ENCODE results near the gene RHOBTB1.

RHOBTB1 gene

DNA sequence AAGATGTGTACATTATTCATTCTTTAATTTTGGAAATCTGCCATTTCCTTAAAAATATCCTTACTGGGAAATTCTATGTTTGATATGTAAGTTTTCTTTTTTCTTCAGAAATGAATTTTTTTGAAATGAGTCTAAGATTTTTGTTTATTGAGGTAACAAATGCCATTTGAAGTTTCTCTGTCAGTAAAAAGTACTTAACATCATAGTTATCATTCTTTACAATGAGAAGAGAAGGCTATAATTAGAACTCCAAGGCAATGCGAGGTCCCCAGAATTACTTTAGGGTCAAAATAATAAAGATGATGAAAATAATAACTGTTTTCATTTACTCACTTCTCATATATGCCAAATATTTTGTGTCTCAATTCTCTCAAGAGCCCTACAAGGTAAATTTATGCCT, 37.0 kb upstream of the RHOBTB1 start:
- H3K9me2 ChIP-seq (replicated peaks; ENCODE audit: insufficient read depth, low read length), result no peaks in the 10 kb centered on the region
- H3K36me3 ChIP-seq (ENCODE audit: low read length), result no peaks in the 10 kb centered on the region
- no peak for TF ChIP-seq EZH2phosphoT487 (conservative IDR thresholded peaks at IDR 0.05; ENCODE audit: low read length)
- TF ChIP-seq, protein P1, sequence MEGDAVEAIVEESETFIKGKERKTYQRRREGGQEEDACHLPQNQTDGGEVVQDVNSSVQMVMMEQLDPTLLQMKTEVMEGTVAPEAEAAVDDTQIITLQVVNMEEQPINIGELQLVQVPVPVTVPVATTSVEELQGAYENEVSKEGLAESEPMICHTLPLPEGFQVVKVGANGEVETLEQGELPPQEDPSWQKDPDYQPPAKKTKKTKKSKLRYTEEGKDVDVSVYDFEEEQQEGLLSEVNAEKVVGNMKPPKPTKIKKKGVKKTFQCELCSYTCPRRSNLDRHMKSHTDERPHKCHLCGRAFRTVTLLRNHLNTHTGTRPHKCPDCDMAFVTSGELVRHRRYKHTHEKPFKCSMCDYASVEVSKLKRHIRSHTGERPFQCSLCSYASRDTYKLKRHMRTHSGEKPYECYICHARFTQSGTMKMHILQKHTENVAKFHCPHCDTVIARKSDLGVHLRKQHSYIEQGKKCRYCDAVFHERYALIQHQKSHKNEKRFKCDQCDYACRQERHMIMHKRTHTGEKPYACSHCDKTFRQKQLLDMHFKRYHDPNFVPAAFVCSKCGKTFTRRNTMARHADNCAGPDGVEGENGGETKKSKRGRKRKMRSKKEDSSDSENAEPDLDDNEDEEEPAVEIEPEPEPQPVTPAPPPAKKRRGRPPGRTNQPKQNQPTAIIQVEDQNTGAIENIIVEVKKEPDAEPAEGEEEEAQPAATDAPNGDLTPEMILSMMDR (IDR thresholded peaks at IDR 0.05; ENCODE audit: insufficient read depth, low read length, poor library complexity, severe bottlenecking), result no peak
- H3K4me3 ChIP-seq (ENCODE audit: insufficient read depth, low read length, poor library complexity, severe bottlenecking), result no peak overlapping the region
- no peaks in the 10 kb centered on the region for H3K27me3 ChIP-seq (ENCODE audit: low read length)
- H3F3A ChIP-seq (ENCODE audit: insufficient read depth), result no peaks in the 10 kb centered on the region
- no peak overlapping the region for H3K4me2 ChIP-seq (ENCODE audit: low read depth, low read length, poor library complexity, severe bottlenecking)
- H3K27ac ChIP-seq (ENCODE audit: low read depth, low read length), result no peak overlapping the region
- H3K9ac ChIP-seq (ENCODE audit: low read length), result no peak overlapping the region
- H2AFZ ChIP-seq (ENCODE audit: low read depth, low read length, severe bottlenecking), result no peak overlapping the region
- H4K20me1 ChIP-seq (ENCODE audit: low read depth, low read length), result no peaks in the 10 kb centered on the region
- no peaks in the 10 kb centered on the region for H3K9me3 ChIP-seq (ENCODE audit: insufficient read depth, low read length)
- H3K79me2 ChIP-seq (ENCODE audit: insufficient read depth, low read length), result no peaks in the 10 kb centered on the region

DNA sequence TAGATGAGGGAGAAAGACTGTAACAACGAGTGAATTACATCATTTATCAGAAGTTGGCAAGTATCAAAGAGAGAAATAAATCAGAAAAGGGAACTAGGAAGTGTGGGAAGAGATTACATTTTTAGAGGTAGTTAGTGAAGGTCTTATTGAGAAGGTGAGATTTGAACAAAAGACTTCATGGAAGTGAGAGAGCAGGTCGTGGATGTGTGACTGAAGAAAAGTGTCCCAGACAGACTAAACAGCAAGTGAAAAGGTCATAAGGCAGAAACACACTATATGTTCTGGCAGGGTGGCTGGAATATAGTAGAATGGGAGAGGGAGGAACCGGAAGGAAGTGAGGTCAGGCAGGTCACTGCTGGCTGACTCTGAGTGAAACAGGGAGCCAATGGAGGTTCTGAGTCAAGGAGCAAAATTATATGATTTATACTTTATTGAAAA, 35.7 kb upstream of the RHOBTB1 start:
- Histone ChIP-seq H3K4me2 (ENCODE audit: low read depth, low read length, poor library complexity, severe bottlenecking) (no peak overlapping the region), H3K79me2 (ENCODE audit: insufficient read depth, low read length) (no peaks in the 10 kb centered on the region), H3K27ac (ENCODE audit: low read depth, low read length) (no peak overlapping the region), H3K36me3 (ENCODE audit: low read length) (no peaks in the 10 kb centered on the region), H3K4me3 (ENCODE audit: insufficient read depth, low read length, poor library complexity, severe bottlenecking) (no peak overlapping the region), H3K9me2 (replicated peaks; ENCODE audit: insufficient read depth, low read length) (no peaks in the 10 kb centered on the region), H3K9ac (ENCODE audit: low read length) (no peak overlapping the region), H3K9me3 (ENCODE audit: insufficient read depth, low read length) (no peaks in the 10 kb centered on the region), H2AFZ (ENCODE audit: low read depth, low read length, severe bottlenecking) (no peak overlapping the region), H3K27me3 (ENCODE audit: low read length) (no peaks in the 10 kb centered on the region), H3F3A (ENCODE audit: insufficient read depth) (no peaks in the 10 kb centered on the region), H4K20me1 (ENCODE audit: low read depth, low read length) (no peaks in the 10 kb centered on the region)
- no peak for TF ChIP-seq EZH2phosphoT487 (conservative IDR thresholded peaks at IDR 0.05; ENCODE audit: low read length)
- TF ChIP-seq, protein P1 (IDR thresholded peaks at IDR 0.05; ENCODE audit: insufficient read depth, low read length, poor library complexity, severe bottlenecking), result no peak

DNA sequence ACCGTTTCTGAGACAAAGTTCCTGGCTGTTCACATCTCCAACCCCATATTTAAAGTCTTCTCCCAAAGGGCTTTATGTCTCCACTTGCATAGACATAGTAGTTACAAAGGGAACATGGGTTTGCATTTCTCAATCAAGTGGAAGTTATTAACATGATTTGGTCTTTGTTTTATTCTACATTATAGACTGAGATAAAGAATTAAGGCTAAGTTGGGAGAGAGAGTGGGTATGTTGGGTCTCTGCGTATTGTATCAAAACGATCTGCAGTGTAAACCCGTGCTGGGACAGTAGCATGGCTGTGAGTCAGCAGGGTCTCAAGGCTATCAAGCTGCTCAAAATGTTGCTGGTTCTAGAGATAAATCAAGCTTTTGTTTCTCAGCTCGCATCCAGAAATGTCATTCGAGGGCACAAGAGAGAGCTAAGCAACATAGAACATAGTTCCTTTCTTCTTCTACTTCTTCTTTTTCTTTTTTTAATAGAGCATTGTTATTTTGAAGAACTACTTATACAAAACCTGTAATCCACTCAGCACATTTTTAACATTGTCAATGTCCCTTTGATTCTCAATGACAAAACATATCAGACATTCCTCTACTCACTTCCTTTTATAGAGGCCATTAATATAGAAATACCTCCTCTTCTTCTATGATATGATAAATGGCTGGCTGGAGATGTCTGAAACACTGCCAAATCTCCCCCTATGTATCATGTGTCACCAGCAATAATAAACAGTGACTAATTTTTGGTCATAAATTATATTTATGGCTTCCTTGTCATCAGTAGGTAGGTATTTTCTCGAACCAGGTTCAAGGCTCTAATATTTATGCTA, 34.5 kb upstream of the RHOBTB1 start:
- TF ChIP-seq, protein P1 (IDR thresholded peaks at IDR 0.05; ENCODE audit: insufficient read depth, low read length, poor library complexity, severe bottlenecking), result no peak
- no peak for TF ChIP-seq EZH2phosphoT487 (conservative IDR thresholded peaks at IDR 0.05; ENCODE audit: low read length)
- H3K9ac ChIP-seq (ENCODE audit: low read length), result no peak overlapping the region
- no peaks in the 10 kb centered on the region for H3K36me3 ChIP-seq (ENCODE audit: low read length)
- H3K79me2 ChIP-seq (ENCODE audit: insufficient read depth, low read length), result no peaks in the 10 kb centered on the region
- H3F3A ChIP-seq (ENCODE audit: insufficient read depth), result no peaks in the 10 kb centered on the region
- no peaks in the 10 kb centered on the region for H4K20me1 ChIP-seq (ENCODE audit: low read depth, low read length)
- H3K9me2 ChIP-seq (replicated peaks; ENCODE audit: insufficient read depth, low read length), result no peaks in the 10 kb centered on the region
- H3K4me2 ChIP-seq (ENCODE audit: low read depth, low read length, poor library complexity, severe bottlenecking), result no peak overlapping the region
- H3K9me3 ChIP-seq (ENCODE audit: insufficient read depth, low read length), result no peaks in the 10 kb centered on the region
- H2AFZ ChIP-seq (ENCODE audit: low read depth, low read length, severe bottlenecking), result no peak overlapping the region
- no peaks in the 10 kb centered on the region for H3K27me3 ChIP-seq (ENCODE audit: low read length)
- no peak overlapping the region for H3K27ac ChIP-seq (ENCODE audit: low read depth, low read length)
- H3K4me3 ChIP-seq (ENCODE audit: insufficient read depth, low read length, poor library complexity, severe bottlenecking), result no peak overlapping the region

Data from SU-DHL-6 (cell line).